C4-2B (cell line): ENCODE measurements around the gene FUT6.

ENCODE experiments used
- CTCF ChIP-seq: fragments of 450-650 bp; conservative IDR thresholded peaks from 2 replicates; pipeline ENCODE4 v1.5.1; 2017; ENCODE audit warnings: mild to moderate bottlenecking
- ZFX ChIP-seq: fragments of 450-650 bp; IDR thresholded peaks from 2 replicates; pipeline ENCODE4 v1.6.1; 2017

DNA sequence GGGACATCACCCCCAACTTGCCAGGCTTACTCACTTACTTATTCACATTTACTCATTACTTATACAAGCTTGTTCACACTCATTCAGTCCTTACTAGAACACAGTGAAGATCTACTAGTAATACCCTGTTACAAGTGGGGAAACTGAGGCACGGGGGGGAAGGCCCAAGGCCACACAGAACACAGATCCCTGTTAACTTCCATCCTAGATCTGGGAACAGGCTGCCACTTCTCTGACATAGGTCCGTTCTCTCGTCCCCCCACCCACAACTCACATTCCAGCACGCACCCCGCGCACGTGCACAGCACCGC is 36.1 kb downstream of the FUT6 start:
- no peak for TF ChIP-seq CTCF
- TF ChIP-seq ZFX: no peak
